Measurements from ENCODE around the gene NRP2.

DNA sequence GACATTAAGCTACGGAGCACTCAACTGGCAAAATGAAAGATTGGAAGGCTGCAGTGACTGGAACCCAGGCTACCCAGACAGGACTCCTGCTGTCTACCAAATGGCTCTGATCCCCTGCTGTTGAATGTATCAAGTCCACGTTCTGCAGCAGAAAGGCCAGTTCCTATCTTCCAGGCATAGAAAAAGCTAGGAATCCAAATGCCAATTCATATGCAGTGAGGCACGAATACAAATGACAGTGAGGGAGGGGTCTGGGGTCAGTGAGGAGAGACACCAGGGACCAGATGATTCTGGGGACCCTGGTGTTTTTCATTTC lies 5.3 kb downstream of the NRP2 start:
- TF ChIP-seq, protein P1, sequence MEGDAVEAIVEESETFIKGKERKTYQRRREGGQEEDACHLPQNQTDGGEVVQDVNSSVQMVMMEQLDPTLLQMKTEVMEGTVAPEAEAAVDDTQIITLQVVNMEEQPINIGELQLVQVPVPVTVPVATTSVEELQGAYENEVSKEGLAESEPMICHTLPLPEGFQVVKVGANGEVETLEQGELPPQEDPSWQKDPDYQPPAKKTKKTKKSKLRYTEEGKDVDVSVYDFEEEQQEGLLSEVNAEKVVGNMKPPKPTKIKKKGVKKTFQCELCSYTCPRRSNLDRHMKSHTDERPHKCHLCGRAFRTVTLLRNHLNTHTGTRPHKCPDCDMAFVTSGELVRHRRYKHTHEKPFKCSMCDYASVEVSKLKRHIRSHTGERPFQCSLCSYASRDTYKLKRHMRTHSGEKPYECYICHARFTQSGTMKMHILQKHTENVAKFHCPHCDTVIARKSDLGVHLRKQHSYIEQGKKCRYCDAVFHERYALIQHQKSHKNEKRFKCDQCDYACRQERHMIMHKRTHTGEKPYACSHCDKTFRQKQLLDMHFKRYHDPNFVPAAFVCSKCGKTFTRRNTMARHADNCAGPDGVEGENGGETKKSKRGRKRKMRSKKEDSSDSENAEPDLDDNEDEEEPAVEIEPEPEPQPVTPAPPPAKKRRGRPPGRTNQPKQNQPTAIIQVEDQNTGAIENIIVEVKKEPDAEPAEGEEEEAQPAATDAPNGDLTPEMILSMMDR (IDR thresholded peaks at IDR 0.05 in 4 of 5, conservative IDR thresholded peaks at IDR 0.05 in 1 of 5): no peak
- no peak for TF ChIP-seq POLR2A (IDR thresholded peaks at IDR 0.05)

Data from gastrocnemius medialis (tissue), 4 donors.